Lung microvascular endothelial cell (primary cell): ENCODE measurements around the gene TENM3. TPM values are rescaled to one million over a fixed set of nuclear protein-coding genes. Genes with fewer than 3 reads are reported as not detected.

ENCODE experiments used
- DNase-seq, 2 donors: peaks; one replicate each; pipeline versions ENCODE4 v3.0.0 to v3.0.0-alpha.2; 2010; ENCODE audit warnings: low read depth in 2 of 2
- total RNA-seq: library from RNA; depleted of rRNA; stranded (reverse); fragments of >200 nt; gene quantifications from 2 replicates; pipeline ENCODE4 v1.2.1, GENCODE V29; 2014

TENM3 gene
- total RNA-seq, 1 donor from 2014 or later = 45.4 TPM

- DNase-seq = no peak
Measured at GRCh38 chr4:182765987-182766856, 523.0 kb downstream of the TENM3 start.

DNA sequence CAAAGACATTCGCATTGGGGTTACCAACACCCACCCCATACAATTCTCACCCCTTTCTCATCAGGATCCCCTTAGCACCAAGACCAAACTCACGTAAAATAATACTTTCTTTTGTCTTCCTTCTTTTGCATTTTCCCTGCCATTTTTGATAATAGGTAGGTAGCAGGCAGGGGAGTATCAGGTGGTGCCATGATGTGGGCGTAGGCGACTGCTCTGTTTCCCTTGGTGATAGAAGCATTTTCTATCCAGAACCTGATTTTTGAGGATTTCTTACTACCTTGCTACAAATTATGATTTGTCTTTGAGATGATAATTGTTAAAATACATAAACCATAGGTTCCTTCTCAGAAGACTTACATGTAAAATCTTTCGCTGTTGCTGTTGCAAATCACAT lies 523.7 kb downstream of the TENM3 start:
- DNase-seq = no peak

- peak; percentile 3 to 29 for DNase-seq
Measured at GRCh38 chr4:182768838-182769237, 525.6 kb downstream of the TENM3 start.

DNA sequence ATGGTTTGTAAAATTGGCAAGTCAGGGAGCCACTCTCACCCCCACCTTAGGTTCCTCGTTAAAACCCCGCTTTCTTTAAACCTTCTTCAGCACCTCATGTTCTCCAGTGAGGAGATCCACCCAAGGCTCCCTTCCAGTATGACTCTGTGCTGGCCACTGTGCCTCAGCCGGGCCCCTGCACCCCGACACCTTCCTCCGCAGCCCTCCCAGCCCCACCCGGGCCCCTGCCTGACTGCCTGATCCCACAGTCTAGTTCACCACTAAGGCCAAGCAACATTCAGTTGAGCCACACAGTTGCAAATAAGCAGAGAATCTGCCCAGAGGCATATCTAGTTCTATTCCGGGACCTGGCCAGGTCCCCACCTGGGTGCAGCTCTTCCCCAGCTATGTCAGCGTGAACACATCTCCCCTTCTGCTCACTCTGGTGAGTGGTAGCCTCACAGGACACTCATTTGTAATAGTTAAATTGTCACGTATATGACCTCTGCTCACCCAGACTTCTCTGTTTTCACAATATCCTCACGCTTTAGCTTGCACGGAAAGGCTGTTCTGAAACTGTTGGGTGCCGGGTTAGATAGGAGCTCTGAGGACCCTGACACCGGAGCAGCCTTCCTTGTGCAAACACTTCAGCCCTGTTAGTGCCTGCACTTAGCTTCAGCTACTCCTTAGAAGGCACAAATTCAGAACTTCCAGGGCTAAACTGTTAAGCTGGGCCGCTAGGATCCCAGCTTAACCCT lies 527.2 kb downstream of the TENM3 start:
- DNase-seq = no peak

GRCh38 chr4:182770996-182771514 lies 527.9 kb downstream of the TENM3 start:
- DNase-seq = no peak

DNA sequence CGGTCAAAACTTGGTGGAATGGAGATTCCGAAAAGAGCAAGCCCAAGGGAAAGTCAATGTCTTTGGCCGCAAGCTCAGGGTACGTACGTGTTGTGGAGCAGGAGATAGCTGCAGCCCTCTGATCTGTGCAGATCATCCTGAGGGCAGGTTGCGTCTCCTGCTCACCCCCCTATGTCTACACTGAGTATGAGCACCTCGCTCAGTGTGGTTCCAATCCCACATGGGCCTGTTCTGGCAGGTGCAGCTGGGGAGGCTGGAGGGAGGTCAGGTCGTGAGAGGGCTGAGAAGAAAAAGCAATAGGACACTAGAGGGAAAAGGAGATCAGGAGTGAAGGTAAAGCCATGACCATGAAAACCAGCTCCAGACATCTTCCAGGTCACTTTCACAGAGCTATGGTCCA lies 531.9 kb downstream of the TENM3 start:
- no peak for DNase-seq

DNA sequence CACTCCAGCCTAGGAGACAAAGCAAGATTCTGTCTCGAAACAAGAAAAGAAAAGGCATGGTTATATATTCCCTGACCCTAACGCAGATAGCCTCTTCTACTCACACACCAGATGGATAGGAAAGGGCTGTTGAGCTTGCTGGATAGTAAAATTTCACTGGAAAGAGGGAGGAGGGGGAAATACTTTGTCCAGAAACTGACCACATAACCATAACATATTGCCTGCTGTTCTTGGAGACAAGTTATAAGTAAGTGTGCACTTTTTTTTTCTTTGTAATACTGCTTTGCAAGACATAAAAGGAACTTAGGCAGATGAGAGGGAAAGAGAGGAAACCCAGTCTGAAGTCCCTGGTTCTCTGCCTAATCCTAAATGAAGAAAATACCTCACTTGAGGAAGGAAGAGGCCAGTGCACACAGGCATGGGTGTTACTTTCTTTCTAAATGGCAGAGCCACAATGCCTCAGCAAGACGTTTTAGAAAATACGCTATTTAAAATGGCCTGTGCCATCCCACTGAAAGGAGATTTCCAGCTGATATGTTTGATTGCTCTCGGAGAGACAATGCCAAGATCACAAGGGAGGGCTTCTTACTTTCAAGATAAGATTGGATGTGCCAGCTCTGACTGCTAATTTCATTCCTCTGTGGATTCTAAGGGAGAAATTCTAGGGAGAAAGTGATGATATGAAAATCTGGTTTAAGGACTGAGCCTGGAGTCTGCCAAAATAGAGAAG lies 533.3 kb downstream of the TENM3 start:
- DNase-seq = no peak

DNA sequence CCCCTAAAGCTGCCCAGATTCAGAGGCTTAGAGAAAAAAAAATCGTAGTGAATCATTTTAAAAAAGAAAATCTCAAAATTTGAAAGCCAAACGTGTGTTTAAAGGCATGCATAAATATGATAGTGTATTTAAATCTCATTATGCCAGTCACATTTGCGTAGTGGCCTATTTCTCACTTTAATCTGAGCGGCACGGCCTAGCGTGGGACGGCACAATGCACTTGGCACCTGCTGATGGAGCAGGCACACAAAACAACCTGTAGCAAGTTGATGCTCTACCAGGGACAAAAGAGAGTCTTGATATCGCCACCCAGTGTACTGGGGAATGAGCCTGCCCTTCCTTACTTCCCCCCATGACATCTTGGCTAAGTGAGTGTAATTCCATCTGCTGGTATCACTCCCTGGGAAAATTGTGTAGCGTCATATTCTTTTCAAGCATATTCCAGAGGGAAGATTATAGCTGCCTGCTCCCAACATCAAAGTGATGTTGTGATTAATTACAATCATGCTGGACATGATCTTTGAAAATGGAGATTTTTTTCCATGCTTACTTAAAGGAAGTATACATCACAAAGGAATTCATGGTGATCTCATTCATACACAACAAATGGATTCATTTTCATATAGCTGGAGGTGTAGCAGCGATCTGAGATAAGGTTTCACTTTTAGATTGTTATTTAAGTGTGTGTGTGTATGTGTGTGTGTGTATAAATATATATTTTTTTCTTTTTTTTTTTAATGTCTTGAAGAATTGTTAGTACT lies 535.2 kb downstream of the TENM3 start:
- peak in 1 of 2 donors; percentile 40 for DNase-seq

DNA sequence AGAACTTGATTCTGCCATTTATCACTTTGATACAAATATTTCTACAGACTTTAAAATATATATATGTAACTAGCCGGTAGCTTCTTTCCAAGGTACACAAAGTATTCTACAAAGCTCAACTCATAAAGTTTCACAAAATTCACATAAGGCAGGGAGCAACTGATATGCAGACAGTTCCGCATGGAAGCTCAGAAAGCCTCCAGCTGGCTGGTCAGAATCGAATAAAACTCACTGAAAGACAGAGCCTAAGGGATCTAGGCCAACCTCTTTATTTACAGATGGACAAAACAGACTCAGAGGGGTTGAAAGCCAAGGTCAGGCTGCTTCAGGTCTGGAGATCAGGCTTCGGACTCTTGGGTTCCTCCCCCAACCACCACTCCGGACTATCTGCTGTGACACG lies 543.8 kb downstream of the TENM3 start:
- no peak for DNase-seq

DNA sequence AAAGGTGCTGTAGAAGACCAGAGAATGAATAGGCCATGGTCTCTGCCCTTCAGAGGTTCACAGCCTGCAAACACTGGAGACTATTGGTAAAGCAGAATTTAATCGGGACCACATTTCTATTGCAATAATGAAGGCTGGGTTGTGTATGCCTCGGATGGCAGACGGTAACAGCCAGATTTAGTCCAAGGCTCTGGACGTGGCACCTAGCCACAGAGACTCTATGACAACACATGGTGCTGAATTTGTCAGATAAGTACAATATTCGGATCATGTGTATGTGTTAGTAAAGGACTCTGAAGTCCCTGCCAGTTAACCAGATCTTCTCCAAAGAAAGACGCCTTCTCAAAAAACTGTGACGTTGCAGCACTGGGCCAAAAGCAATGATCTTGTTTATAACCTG lies 545.0 kb downstream of the TENM3 start:
- no peak for DNase-seq

GRCh38 chr4:182789529-182789928 lies 546.3 kb downstream of the TENM3 start:
- no peak for DNase-seq

DNA sequence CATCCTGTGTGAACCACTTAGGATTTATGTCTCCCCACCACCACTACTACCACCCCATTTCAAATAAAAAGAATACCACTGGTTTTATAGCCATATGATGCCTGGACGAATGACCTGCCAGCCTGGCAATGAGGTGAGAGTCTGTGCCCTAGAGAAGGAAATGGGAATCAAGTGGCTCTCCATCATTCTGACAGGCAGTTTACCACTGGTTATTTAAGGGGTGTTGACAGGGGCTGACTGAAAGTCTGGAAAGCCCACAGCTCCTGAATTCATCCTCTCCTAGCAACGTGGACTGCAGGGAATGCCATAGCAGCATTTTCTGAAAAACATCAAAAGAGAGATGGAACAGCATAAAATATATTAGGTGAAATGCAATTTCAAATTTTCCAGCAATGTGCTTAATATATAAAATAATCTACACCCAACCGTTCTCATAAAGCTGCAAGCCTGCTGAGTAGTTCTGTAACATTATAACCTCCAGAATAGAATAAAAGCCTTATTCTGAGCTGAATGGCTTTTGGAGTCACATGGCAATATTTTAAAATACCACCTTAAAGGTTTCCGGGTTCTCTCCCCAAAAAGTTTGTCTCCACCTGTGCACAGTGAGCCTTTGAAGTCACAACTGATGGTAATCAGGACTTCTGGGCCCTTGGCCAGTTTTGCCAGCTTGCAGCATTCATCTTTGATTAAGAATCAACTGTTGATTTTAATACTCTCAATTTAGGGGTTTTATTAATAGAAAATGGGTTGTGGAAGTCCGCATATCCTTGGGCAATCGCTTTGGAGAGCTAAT lies 552.4 kb downstream of the TENM3 start:
- no peak for DNase-seq

GRCh38 chr4:182799515-182800215 lies 556.5 kb downstream of the TENM3 start:
- no peak for DNase-seq

GRCh38 chr4:182800216-182800515 lies 557.0 kb downstream of the TENM3 start:
- no peak for DNase-seq

- no peak for DNase-seq
Measured at GRCh38 chr4:182801636-182802035, 558.4 kb downstream of the TENM3 start.

DNA sequence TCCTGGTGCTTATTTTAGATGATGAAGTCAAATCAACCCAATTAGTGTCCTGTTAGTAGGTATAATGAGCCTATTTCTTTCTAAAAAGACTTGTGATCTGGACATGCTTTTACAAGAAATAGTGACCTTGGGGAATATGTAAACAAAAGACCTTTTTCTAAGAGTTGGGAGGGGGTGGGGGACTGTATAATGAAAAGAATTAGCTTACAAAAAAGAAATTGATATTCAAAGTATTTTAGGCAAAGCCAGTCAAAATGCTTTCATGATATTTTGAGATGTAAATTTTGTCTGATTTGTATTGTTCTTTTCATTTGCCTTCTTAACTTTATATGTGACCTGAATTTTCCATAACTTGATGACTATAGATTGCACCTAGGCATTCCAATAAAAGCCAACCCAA lies 559.4 kb downstream of the TENM3 start:
- DNase-seq = no peak

- DNase-seq = no peak
Measured at GRCh38 chr4:182803235-182803634, 560.0 kb downstream of the TENM3 start.

DNA sequence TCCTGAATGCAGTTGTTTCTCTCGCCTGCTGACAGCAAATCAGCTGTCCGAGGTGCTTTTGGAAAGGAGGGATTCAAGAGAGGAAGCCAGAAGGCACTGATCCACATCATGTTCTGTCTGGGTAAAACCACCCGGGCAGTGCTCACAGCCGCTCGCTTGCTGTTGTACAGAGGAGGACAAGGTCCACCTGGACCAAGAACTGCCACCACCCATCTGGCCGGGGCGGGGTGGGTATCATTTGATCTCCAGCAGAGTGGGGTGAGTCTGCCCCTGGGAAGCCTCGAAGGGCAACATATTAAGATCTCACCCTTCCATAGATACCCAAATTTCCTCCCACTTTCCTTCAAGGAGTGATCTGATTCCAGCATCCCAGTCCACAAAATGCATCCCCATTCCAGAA lies 560.9 kb downstream of the TENM3 start:
- no peak for DNase-seq

DNA sequence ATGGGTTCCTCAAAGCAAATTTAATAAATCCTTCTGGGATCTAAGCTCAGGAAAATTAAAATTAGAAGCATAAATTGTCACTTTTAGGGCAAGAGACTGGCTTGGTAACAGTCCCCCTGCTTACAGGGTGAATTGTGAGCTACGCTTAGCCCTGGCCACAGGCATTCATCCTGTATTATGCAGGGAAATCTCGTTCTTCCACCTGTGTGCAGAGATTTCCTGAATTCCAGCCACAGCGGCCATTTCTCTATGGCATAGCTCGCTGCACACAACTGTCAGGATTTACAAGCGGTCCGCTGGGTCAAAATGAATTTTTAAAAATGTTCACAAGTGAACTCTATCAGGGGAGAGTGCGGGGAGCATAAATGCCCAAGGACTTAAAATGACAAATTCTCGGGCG lies 562.1 kb downstream of the TENM3 start:
- no peak for DNase-seq

DNA sequence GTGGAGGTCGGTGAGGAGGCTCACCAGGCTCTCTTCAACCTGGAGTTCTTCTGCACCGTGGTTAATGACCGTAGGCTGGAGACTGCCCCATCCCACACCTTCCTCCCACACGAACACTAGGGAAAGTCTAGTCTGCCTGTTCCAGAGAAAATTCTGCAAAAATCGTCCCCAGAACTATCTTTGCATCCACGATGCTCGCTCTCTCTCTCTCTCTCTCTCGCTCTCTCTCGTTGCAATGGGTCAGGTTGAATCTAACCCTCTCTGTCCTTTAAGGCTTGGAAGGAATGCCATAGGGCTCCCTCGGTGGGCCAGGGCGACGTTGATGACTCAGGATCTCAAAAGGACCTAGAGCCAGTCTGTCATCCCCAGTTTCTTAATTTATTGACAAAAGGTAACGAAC lies 562.5 kb downstream of the TENM3 start:
- DNase-seq = no peak
